Measurements from ENCODE around the gene SUCLG1. TPM values are rescaled to one million over a fixed set of nuclear protein-coding genes. Genes with fewer than 3 reads are reported as not detected.
A peak's percentile ranks its signal among the peaks of the same experiment; 100 is the strongest.

Gene SUCLG1
- total RNA-seq (2012; rRNA removed) (50.5 and 57.2 TPM in 2 replicates), polyA plus RNA-seq (2012; rRNA removed) (49.8 and 52.7 TPM in 2 replicates), Bru-seq, nascent RNA (percentile 78 among the genes with signal in this experiment), BruChase-seq, experiment 1, labeled RNA remaining after a 6-hour chase (percentile 67 among the genes with signal in this experiment), BruChase-seq, experiment 2, labeled RNA remaining after a 2-hour chase (percentile 73 among the genes with signal in this experiment)
- 19.7 and 28.3 TPM in 2 replicates for polyA plus RNA-seq (2012; cell fraction: cytosol; rRNA removed)
- 15.2 and 33.4 TPM in 2 replicates for polyA plus RNA-seq (2012; cell fraction: nucleus; rRNA removed; ENCODE audit: low replicate concordance)
- long read RNA-seq, transcript SUCLG1-201 (9 exons, 1,475 nt) = major isoform, 59 of 65 reads
- long read RNA-seq, partial matches to known transcripts = 0 of 65 reads
- long read RNA-seq, other reads (novel, unspliced or antisense) = 6 of 65 reads

DNA sequence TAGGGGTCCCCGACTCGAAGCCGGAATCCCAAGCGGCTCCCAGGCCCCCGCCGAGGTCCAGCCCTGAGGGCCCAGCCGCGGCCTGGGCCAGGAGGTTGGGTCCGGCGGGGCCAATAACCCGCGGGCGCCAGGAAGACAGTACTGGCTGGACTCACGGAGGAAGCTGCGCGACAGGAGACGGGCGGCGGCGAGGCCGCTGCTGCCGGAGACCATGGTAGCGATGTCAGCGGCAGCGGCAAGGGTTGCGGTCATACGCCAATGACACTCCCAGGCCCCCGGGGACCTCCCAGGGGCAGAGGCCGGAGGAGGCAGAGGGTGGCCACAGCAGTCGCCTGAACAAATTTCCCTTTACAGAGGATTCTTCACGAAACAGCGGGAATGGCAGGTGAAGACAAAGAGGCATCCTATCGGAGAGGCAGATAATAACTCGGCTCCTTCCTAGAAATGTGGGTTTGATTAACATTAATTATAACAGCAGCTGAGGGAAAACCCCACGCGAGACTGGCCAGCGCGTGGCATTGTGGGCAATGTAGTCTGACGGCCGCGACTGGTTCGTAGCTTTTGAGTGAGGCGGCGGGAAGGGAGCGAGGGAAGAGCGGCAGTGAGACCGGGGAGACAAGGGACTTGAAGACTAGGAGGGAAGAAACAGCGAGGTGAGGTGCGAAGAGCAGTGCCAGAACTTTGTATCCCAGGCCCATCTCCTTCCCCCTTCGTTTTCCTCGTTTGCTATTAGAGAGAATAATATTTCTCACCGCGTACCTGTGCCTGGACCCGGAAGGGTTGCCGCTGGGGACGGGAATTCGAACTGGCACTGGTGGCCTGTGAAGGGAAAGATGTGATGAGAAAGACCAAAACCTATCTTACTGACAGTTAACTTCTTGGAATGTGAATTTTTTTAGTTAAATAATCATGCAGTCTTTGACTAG, at the start of gene SUCLG1:
Gene SUCLG1 (minus strand): TSS at position 263 of the 926 bp plus-strand sequence. CDS start 11 bp downstream, at position 252.
- Histone ChIP-seq H3K4me2 (ENCODE audit: low read depth, low read length) (peak within 1 kb of the TSS; percentile 94), H4K91ac (ENCODE audit: insufficient read depth, low read depth, low read length) (peak within 1 kb of the TSS; percentile 96), H3K27me3 (ENCODE audit: control insufficient read depth, insufficient read depth, low read length) (no peaks in the 10 kb centered on the region), H2BK20ac (ENCODE audit: low read depth, low read length) (peak within 1 kb of the TSS; percentile 97), H3K27ac (ENCODE audit: insufficient read depth, low read length) (peak within 1 kb of the TSS; percentile 91), H4K20me1 (ENCODE audit: insufficient read depth, low read length) (peaks cover 2% of the 10 kb centered on the region; the same call in 1 of the 2 replicates), H3K23ac (ENCODE audit: low read depth, low read length) (peak within 1 kb of the TSS; percentile 96), H2AK9ac (replicated peaks; ENCODE audit: low read depth, low read length, poor library complexity) (peak within 1 kb of the TSS; percentile 82), H2AFZ (replicated peaks; ENCODE audit: low read length, poor library complexity) (peak within 1 kb of the TSS; percentile 97), H2BK5ac (ENCODE audit: low read depth, low read length, poor library complexity, severe bottlenecking) (peak within 1 kb of the TSS; percentile 96), H3K9me1 (ENCODE audit: insufficient read depth, low read length) (no peaks in the 10 kb centered on the region), H3K4me3 (ENCODE audit: insufficient read depth, low read depth, low read length) (peak within 1 kb of the TSS; percentile 70), H2BK15ac (ENCODE audit: low read depth, low read length) (peak within 1 kb of the TSS; percentile 83; the same call in 2 of the 3 replicates), H3K9ac (ENCODE audit: low read depth, low read length) (peak within 1 kb of the TSS; percentile 91), H3K36me3 (ENCODE audit: control insufficient read depth, insufficient read depth, low read length) (no peaks in the 10 kb centered on the region), H2BK120ac (ENCODE audit: low read depth, low read length) (peak within 1 kb of the TSS; percentile 98), H3K4me1 (ENCODE audit: control insufficient read depth, insufficient read depth, low read length) (no peaks in the 10 kb centered on the region; the same call in 1 of the 2 replicates), H3K56ac (ENCODE audit: extremely low read depth, insufficient read depth, low read length) (peak within 1 kb of the TSS; percentile 99), H4K8ac (ENCODE audit: low read depth in 2 of 2, low read length in 2 of 2) (peak within 1 kb of the TSS; percentile 28 to 99), H3K18ac (ENCODE audit: low read depth, low read length) (peak within 1 kb of the TSS; percentile 98), H3K9me3 (ENCODE audit: control insufficient read depth, insufficient read depth, low read length) (no peaks in the 10 kb centered on the region), H3K79me1 (ENCODE audit: low read depth in 1 of 2, low read length in 2 of 2) (peaks cover 25 to 38% of the 10 kb centered on the region in 2 experiments), H2AK5ac (ENCODE audit: low read depth, low read length) (no peak within 1 kb of the TSS), H3K14ac (replicated peaks; ENCODE audit: low read depth, low read length) (peak within 1 kb of the TSS; percentile 98), H3K4ac (ENCODE audit: low read depth, low read length) (peak within 1 kb of the TSS; percentile 94), H4K5ac (ENCODE audit: low read depth, low read length) (peak within 1 kb of the TSS; percentile 84; the same call in 1 of the 2 replicates)
- CTCF ChIA-PET = no interaction called here
- no TSS peak for BruUV-seq (replicated peaks)
- DNase-seq (peak; percentile 73), ATAC-seq (ENCODE audit: low read depth) (peak; percentile 98)
- in situ Hi-C loops (cut with MboI; ENCODE audit: low sequenced_read_pairs) (no loop called here), dilution Hi-C loops (cut with HindIII; ENCODE audit: low sequenced_read_pairs, unreplicated experiment) (no loop called here), intact Hi-C loops (cut with micrococcal nuclease) (no loop called here)
- POLR2A ChIA-PET (ENCODE audit: unreplicated experiment) = no interaction called here
- 2% methylated on average over 22 of the region's 57 CpGs; no CpG with 5 or more reads in 1 of the 2 experiments for WGBS, 2 experiments (ENCODE audit: extremely low coverage in 2 of 2, insufficient read length in 1 of 2)
- TF ChIP-seq RCOR1 (IDR thresholded peaks at IDR 0.05; ENCODE audit: insufficient replicate concordance, low read length) (no peak), SMC3 (IDR thresholded peaks at IDR 0.05; ENCODE audit: low read depth, low read length) (no peak), FOS (IDR thresholded peaks at IDR 0.05; ENCODE audit: low read depth, low read length) (no peak), CHD1 (IDR thresholded peaks at IDR 0.05; ENCODE audit: low read depth, low read length) (no peak), MXI1 (IDR thresholded peaks at IDR 0.05; ENCODE audit: borderline replicate concordance, low read depth, low read length) (peak; percentile 5), CTCF (conservative IDR thresholded peaks at IDR 0.05; ENCODE audit: low read depth, low read length) (no peak), CEBPB (IDR thresholded peaks at IDR 0.05; ENCODE audit: low read depth, low read length) (no peak), POLR2A (IDR thresholded peaks at IDR 0.05; ENCODE audit: low read depth, low read length) (peak; percentile 74), MAZ (IDR thresholded peaks at IDR 0.05; ENCODE audit: borderline replicate concordance, low read depth, low read length) (peak; percentile 38; the same call in 1 of the 2 replicates), ELK1 (IDR thresholded peaks at IDR 0.05; ENCODE audit: borderline replicate concordance, low read depth, low read length) (no peak), USF2 (IDR thresholded peaks at IDR 0.05; ENCODE audit: low read depth, low read length) (peak; percentile 26; the same call in 1 of the 2 replicates)

All from IMR-90 (cell line).